SH-SY5Y (cell line): Measurements from ENCODE around the gene PGS1.

Experiments used
- GATA2 ChIP-seq: IDR thresholded peaks from 2 replicates; pipeline ENCODE4 v1.6.1; 2011; ENCODE audit warnings: mild to moderate bottlenecking, low read depth, low read length
- GATA3 ChIP-seq: IDR thresholded peaks from 2 replicates; pipeline ENCODE4 v1.6.1; 2011; ENCODE audit warnings: low read depth, mild to moderate bottlenecking, low read length, moderate library complexity

DNA sequence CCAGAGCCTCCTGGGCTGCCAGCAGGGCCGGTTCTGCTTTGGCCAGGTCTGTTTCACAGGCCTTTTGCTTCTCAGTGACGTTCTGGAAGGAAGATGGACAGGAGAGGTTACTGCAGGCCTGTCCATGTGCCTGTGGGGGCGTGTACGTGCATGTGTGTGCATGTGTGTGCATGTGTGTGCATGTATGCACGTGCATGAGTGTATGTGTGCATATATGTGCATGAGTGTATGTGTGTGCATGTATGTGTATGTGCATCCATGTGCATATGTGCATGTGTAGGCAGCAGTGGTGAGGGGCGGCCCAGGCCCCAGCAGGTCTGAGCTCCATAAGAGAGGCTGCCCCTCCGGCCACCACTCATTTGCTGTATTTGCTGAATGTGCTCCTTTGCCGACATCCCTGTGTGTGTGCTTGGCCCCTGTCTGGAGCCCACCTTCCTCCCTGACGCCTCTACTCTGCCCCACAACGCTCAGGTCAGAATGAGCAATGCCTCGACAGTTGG, 81.8 kb downstream of the PGS1 start:
- no peak for TF ChIP-seq GATA2
- no peak for TF ChIP-seq GATA3
